CD4-positive, alpha-beta T cell treated with Interleukin-17A for 1 hour (primary cell): ENCODE data around the gene FILIP1L.

Experiments used
- DNase-seq: peaks from one replicate; pipeline ENCODE4 v3.0.0-alpha.2; 2020

Gene FILIP1L

DNA sequence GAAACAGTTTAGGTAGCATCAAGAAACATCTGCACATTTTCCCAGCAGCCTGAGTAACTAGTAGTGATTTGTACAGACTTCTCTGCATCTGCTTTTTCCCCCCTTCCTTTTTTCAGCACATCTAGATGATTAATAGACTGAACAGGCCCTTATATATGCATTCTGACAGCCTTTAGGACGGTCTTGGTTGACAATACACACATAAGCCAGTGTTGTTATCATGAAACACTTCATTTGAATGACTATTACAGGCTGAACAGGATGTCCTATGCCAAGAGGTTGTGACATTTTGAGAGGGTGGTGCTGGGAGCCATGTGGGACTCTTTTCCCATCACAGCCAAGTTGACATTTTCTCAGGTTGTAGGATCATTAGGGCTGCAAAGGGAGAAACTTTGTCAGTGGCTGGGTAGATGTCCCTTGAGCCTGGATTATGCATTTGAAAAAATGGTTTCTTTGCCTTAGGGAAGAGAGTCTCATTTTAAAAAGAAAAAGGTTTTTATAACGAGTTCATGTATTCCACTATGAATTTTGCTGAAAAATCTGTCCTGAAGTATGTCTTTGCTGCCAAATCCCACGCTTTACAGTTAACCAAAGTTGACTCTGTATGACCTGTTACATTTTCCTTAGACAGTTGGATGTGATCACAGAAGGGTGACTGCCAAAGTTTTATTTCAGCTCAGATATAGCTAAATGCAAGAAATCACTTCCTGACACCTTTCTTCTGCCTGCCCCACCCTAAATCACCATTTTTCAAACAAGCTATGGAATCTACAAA, 73.7 kb downstream of the FILIP1L start:
- DNase-seq: no peak

DNA sequence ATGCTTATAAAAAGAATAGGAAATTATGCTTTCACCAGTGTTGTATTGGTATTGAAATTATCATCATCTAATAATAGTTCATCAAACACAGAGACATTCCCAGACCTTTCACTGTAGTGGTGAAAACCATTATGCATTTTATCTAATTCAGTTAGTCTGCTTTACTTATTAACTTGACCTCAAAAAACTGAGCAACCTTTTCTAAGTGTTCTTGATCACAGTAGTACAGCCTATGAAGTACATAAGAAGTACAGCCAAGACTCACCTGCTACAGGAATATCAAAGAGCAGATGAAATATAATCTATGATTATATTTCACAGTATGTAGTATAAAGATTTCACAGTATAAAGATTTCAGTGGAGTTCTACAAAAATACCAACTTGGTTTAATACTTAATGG, 75.2 kb downstream of the FILIP1L start:
- no peak for DNase-seq

DNA sequence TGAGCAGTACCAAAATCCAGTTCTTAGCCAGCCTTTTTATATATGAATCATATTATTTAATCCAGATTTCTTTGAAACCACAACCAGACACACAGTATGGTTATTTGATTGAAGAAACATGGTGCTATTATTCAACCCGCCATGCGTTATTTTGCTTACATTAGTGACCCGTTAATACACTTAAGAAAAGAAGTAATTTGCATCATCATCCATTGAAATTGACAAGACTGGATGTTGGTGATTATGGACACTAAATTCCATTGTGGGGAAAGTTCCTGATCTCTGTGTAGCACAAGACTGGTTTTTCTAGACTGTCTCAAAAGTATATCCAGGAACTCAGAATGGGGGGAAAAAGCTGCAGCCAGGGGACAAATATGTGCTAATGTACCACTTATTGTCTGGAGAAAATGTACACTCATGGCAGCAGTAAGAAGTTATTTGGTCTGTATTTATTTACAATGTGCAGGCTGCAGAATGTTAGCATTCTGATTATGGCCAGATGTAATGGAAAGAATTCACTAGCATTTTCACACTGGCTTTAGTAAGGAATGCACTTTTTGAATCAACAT, 80.3 kb downstream of the FILIP1L start:
- DNase-seq: no peak

DNA sequence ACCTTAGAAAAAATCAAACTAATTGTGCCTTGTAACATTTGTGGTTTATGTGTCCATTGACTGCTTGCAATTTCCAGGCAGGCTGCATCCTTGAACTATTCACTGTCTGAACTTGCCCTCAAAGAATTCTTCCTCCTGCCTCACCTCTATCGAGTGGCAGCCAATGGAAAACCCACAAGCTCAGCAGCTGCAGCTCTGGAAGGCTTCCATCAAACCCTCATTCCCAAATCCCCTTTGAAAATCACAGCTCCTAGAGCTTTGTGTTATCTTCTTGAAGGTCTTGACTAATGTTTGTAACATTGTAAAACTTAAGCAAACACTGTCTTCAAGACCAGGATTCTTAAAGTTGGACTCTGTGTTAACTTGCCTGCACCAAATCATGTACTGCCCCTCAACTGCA, 81.1 kb downstream of the FILIP1L start:
- DNase-seq: no peak

DNA sequence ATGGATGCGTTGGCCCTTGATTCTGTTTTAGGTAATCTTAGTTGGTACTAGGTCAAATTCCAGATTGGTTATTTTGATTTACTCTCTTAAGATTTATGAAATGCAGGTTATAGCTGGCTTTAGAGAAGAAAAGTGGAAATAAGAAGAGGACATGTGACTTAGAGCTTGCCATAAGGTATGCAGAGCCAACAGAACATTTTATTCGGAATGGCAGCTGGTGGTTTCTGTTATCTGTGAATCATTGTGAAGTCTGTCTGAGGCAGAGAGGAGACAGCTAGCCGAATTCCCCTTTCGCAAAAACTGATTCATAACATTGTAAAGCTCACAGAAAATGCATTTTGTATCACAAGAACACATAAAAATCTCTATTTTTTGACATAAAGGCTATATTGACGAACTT, 82.1 kb downstream of the FILIP1L start:
- no peak for DNase-seq

DNA sequence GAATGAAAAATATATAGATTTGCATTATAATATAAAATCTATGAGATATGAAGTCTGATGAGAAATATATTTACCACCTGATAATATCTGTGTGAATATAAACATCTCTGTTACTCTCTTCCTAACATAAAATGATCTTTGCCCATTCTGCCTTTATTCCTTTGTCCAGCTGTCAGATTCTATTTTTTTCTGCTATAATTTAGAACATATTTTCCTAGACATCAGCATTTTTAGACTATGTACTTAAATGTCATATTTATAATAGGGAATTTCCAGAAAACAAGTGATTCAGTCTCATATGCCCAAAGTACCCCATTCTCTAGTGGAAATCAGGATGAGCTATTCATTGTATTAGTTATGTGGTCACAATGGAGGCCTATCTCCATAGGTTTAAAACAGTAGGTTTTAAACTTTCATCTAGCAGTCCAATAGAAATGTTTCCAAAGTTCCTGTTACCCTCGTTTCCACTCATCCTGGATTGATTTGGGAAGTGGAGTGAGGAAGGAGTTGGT, 83.3 kb downstream of the FILIP1L start:
- no peak for DNase-seq

DNA sequence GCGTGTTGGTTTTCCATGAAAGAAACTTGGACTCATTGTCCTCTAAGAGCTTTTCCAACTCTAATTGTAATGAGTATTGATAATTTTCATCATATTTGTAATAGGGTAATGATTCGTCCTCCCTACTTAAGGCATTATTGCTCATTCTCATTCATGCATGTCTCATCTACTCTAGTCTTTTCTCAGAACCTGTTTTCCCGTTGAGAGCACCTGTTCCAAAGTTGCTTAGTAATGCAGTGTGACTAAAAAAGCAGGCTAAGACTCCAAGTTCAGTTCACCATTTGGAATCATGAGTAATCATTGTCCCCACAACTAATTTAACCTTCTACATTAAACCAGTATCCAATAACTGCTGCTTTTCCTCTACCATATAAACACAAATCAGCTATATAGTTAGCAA, 84.0 kb downstream of the FILIP1L start:
- no peak for DNase-seq

DNA sequence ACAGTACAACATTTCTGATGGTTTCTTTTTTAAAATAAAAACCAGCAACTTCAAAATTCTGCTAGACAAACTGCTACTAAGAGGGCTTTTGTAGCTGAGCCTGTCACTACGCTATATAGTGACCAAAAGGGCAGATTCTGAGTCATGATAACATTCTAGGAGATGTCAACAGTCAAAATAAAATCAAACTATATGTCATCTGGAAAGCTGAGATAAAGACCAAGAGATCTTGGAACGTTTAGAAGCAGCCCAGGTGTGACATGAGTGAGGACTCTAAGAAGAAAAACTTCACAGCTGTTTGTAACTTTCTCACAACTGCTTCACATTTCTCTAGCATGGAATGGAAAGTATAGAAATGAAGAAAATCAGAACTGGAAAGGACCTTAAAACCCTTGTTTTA, 84.6 kb downstream of the FILIP1L start:
- no peak for DNase-seq

DNA sequence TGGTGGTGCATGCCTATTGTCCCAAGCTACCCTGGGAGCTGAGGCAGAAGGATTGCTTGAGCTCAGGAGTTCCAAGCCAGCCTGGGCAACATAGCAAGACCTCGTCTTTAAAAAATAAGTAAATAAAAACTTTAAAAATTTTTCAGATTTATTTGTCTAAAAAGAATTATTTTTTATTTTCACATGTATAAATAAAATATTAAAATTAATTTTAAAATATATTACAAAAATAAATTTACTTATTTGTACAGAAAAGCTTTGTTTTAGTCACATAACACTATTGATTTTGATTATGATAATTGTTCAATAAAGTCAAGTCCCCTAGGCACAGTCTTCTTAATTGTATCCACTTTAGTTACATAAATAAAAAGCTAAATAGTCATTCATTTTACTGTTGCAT, 85.2 kb downstream of the FILIP1L start:
- DNase-seq: no peak

DNA sequence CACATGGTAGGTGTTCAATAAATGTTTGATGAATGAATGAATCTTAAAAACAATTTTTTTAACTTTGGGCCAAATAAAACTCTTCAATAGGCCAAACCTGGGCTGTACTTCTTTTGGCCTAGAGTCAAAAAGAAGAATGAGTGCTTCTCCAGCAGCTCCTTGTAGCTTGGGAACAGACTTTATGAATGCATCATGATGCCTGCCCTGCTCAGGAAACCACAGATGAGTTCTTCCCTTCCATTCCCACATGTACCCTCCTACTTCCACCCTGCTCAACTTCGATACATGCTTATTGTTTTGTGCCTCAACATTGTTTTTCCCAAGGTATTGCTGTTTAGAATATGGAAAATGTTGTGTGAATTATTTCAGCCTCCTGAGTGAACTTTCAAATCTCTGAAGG, 87.0 kb downstream of the FILIP1L start:
- no peak for DNase-seq

DNA sequence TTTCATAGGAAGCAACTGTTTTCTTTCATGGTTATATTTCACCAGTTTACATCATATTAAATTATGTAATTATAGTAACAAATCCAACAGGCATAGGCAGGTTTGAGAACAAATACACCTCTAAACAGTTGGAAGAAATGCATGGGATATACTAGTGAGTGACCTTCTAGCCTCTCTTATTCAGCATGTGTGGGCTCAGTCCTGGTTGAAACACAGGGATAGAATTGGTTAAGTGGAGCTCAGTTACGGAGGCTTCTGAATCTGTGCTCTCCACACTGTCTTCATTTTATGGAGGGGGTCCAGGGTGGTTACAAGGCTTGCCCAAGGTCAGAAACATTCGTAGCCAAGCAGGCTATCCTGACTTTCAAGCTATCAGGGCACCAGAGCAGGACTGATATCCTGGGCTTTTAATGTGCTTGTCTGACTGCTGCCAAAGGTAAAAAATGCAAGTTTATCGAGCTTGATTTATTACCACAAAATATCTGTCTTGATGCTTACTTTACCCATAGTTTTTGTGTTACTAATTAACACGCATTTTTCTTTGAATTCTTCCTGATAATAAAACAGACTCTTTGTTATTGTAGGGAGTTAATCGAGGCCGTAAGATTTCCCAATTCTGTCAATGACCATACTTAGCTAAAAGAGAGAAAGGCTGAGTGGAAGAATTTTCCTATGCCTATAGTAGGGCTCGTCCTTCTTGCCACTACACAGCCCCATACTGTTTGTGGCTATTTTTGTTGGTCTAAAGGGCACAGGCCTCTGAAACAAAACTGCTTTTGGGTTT, 89.6 kb downstream of the FILIP1L start:
- no peak for DNase-seq

DNA sequence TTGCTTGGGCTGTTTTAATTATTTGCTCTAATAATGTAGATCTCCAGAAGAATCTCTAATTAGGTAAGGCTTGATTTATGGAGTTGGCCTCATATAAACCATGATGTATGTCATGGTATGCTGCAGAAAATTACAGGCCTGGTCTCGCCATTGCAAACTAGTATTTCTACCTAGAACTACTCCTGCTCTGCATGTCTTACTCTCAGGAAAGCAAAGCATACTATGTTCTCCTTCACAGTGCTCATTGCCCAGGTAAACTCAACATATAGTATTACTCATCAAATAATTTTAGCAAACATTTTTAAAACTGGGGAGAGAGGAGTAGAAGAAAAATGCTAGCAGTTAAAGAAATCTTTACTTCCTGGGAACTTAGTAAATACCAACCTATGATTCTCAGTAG, 90.7 kb downstream of the FILIP1L start:
- DNase-seq: no peak

DNA sequence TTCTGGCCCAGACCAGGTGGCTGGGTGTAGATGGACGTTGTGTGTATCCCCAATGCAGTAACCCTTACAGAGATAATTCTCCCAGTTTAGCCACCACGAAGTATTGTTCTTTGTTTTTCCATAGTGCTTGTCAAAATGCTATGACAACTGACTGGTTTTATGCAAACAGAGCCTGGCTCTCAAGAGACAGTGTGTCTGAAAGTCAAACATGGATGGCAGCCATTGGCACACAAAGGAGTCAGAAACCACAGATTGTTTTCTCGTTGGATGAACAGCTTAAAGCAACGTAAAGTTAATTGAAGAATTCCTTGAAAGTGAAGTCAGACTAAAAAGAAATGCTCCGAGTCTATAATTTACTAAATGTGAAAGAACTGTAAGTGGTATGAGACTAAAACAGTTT, 91.2 kb downstream of the FILIP1L start:
- DNase-seq: no peak

DNA sequence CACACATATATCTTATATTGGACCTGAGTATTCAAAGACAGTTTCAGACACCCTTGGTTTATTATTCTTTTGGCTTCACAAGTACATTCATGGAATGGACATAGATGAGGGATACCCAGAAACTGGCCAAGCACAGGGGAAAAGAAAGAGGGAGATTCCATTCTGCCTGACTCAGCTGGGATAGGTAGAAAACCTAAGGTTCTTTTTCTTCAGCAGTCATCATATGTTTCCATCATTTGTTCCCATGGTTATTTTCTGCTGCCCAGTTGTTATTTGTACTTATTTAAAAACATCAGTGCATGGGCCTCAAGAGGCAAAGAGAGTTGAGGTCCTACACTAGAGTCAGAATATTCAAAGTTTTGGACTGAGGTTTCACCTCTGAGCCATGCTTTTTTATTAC, 91.8 kb downstream of the FILIP1L start:
- no peak for DNase-seq

DNA sequence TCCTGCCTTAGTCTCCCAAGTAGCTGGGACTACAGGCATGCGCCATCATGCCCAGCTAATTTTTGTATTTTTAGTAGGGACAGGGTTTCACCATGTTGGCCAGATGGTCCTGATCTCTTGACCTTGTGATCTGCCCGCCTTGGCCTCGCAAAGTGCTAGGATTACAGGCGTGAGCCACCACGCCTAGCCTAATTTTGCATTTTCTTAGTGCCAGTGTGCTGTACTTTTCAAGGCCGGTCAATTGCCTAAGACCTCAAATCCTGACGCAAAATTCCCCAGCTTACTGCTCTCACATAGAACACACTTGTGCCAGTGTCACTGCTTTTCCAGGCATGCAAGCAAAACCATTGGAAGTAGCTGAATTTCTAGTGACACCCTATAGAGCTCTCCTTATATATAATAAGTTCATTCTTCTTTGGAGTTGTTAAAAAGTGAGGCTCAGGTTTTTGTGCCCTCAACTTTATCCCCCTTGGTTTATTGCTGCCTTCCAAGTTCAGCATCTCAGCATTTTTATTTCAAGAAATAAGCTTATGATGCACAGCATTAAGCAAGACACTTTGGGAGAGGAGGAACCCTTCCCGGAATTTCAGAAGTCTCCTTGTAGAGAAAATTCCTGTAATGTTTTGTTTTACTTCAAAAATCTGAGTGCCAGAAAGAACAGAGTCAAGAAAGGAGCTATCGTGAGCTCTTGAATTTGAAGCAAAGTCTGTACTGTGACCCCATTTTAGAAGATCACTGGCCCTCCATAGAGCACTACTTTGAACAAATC, 93.2 kb downstream of the FILIP1L start:
- DNase-seq: no peak

DNA sequence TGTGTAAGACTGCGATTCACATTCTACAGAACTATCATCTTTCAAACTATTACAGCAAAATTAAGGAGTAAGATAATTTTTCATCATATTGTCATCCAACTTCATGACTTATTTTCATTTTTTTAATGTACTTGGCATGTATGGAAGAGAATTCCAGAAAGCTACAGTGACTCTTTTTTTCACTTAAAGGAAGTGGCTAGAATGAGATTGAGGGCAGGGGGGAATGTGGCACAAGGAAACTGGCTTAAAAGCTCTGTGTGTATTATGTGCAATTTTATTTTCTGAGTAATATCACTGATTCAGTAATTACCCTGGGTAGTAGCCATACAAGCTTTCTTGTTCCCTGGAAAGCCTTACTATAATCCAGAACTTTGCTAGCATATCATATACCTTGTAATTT, 94.6 kb downstream of the FILIP1L start:
- no peak for DNase-seq

DNA sequence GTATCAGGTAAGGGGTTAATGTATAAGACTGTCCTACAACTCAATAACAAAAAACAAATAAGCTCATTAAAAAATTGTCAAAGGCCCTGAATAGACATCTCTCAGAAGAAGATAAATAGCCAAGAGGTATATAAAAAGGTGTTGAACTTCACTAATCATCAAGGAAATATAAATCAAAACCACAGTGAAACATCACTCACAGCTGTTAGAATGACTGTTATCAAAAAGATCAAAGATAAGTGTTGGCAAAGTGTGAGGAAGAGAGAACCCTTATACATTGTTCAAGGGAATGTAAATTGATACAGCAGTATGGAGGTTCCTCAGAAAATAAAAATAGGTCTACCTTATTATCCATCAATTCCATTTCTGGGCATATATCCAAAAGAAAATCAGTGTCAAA, 95.5 kb downstream of the FILIP1L start:
- DNase-seq: no peak

DNA sequence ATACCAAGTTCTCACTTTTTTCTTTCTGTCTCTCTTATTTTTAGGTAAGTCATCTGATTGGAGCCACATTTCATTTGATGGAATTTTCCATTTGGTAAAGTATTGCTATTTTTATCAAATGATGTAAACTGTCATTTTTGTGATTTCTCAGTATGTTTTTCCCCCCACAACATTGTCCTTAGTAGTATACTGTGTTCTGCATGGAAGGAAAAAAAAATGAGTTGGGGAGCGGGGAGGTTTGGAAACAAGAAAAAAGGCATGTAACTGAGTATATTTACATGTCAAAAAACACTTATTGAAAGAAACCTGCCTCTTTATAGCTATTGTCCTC, 104.2 kb downstream of the FILIP1L start:
- no peak for DNase-seq

DNA sequence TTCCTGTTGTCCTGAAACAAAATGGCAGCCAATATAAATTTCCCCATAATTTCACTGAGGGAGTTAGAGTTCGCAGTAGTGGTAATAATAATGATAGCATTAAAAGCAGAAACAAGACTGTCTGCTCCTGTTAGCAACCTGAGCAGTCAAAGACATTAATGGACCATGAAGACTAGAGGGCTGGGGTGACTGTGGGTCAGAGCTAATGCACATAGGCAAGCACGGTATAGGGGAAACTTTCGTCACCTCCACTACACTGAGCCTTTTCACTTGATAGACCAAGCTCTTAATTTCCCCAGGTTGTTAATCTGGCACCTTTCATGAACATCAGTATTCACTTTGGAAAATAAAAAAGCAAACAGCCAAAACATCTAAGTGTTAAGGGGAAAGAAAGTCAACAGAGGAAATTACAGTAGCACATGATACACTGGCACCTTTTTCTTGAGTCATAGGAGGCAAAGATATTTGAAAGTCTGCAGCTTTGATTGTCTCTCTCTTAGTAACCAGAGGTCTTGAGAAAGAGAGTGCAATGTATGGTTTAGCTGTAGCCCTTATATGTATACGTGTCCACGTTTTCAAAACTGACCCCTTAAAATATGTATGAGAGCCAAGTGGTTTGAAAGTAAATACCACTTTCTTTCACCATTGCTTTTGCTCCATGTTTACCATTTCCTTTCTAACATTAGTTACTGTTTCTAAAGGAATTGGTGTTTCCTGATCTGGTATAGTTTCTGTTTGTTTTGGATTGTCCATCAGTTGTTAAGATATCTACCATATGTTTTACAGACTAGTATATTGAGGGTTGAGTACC, 104.8 kb downstream of the FILIP1L start:
- no peak for DNase-seq

DNA sequence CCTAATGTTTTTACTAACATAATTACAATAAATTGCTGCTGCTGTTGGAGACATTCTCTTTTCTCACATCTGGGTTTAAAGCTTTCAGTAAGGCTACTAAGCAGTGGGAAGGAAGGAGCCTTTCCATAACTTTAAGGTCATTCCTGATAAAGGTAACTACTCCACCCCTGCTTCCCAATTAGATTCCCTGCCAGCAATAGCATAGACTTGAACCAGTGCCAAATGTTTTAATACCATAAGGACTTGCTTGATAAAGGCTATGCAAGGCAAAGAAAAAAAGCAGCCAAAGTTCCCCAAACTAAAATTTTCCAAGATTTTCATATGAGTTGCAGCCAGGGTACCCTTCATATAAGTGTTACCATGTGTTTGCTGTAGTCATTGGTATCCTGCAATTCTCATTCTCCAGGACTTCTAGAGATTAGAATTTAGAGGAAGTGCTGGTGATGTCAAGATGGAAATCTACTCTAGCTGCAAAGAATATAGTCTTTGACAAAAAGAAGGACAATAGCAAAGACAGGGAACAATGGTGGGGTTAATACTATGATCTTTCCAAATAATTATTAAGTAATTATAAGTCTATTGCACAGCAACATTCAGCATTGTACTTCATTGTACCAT, 106.1 kb downstream of the FILIP1L start:
- no peak for DNase-seq

DNA sequence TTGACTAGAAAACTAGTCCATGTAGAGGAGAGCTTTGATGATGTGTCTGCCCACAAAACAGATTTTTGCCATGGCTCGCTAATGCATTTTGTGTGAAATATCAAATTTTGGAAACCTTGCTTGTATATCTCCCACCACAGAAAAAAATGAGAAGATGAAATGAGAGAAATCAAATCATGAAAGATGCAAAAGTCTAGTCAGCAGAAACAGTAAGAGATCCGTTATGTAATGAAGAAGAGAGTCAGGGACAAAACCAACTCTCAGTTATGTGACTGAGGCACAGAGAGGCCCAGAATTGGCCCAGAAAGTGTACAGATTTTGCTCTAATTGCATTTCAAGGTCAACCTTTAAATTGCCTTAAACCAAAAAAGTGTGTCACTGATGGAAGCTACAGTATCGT, 107.0 kb downstream of the FILIP1L start:
- no peak for DNase-seq
